GM12874 (cell line): ENCODE results near the gene WDR26.

Experiments used
- CTCF ChIP-seq: IDR thresholded peaks from 2 replicates; pipeline ENCODE4 v1.5.1; 2011; ENCODE audit warnings: low read depth, mild to moderate bottlenecking, control low read depth, low read length, moderate library complexity; ENCODE audit not compliant: insufficient read depth

The WDR26 gene

GRCh38 chr1:224368409-224368808 lies 66.2 kb downstream of the WDR26 start:
- TF ChIP-seq CTCF, result no peak

GRCh38 chr1:224359207-224359606 lies 75.4 kb downstream of the WDR26 start:
- no peak for TF ChIP-seq CTCF

GRCh38 chr1:224358237-224358636 lies 76.4 kb downstream of the WDR26 start:
- no peak for TF ChIP-seq CTCF

GRCh38 chr1:224357626-224358124 lies 76.9 kb downstream of the WDR26 start:
- no peak for TF ChIP-seq CTCF

- TF ChIP-seq CTCF, result no peak
Observed at GRCh38 chr1:224356685-224357625, 77.6 kb downstream of the WDR26 start, which contains the start of gene CNIH4. TSS of gene CNIH4 (plus strand) at chr1:224356879. CDS start at chr1:224356925, 46 bp downstream.

GRCh38 chr1:224353975-224354925 lies 80.3 kb downstream of the WDR26 start:
- no peak for TF ChIP-seq CTCF

GRCh38 chr1:224348137-224348536 lies 86.5 kb downstream of the WDR26 start:
- TF ChIP-seq CTCF, result no peak
